ENCODE measurements around the gene MYRIP.
A peak's percentile ranks its signal among the peaks of the same experiment; 100 is the strongest.

The MYRIP gene

GRCh38 chr3:40200692-40201316 lies 391.4 kb downstream of the MYRIP start:
- no peak for DNase-seq

GRCh38 chr3:40201770-40202169 lies 392.4 kb downstream of the MYRIP start:
- DNase-seq = no peak

GRCh38 chr3:40206522-40206921 lies 397.1 kb downstream of the MYRIP start:
- no peak for DNase-seq

- no peak for DNase-seq
Measured at GRCh38 chr3:40207796-40208195, 398.4 kb downstream of the MYRIP start.

- no peak for DNase-seq
Measured at GRCh38 chr3:40208251-40208650, 398.8 kb downstream of the MYRIP start.

- DNase-seq = no peak
Measured at GRCh38 chr3:40211579-40211978, 402.2 kb downstream of the MYRIP start.

GRCh38 chr3:40213556-40213955 lies 404.1 kb downstream of the MYRIP start:
- no peak for DNase-seq

- no peak for DNase-seq
Measured at GRCh38 chr3:40215015-40215414, 405.6 kb downstream of the MYRIP start.

GRCh38 chr3:40216471-40216870 lies 407.1 kb downstream of the MYRIP start:
- DNase-seq = no peak

GRCh38 chr3:40223856-40224255 lies 414.4 kb downstream of the MYRIP start:
- no peak for DNase-seq

GRCh38 chr3:40224796-40225515 lies 415.5 kb downstream of the MYRIP start:
- DNase-seq = no peak

- no peak for DNase-seq
Measured at GRCh38 chr3:40226636-40227035, 417.2 kb downstream of the MYRIP start.

GRCh38 chr3:40228792-40229350 lies 419.5 kb downstream of the MYRIP start:
- no peak for DNase-seq

- peak; percentile 9 to 53 for DNase-seq
Measured at GRCh38 chr3:40229386-40229785, 420.0 kb downstream of the MYRIP start.

GRCh38 chr3:40229963-40230362 lies 420.6 kb downstream of the MYRIP start:
- no peak for DNase-seq

GRCh38 chr3:40230382-40230781 lies 421.0 kb downstream of the MYRIP start:
- DNase-seq = no peak

- DNase-seq = no peak
Measured at GRCh38 chr3:40232626-40233025, 423.2 kb downstream of the MYRIP start.

- no peak for DNase-seq
Measured at GRCh38 chr3:40237159-40237558, 427.8 kb downstream of the MYRIP start.

GRCh38 chr3:40237889-40238571 lies 428.6 kb downstream of the MYRIP start:
- DNase-seq = no peak

- no peak for DNase-seq
Measured at GRCh38 chr3:40240921-40241320, 431.5 kb downstream of the MYRIP start.

GRCh38 chr3:40242216-40242615 lies 432.8 kb downstream of the MYRIP start:
- no peak for DNase-seq

- DNase-seq = no peak
Measured at GRCh38 chr3:40242638-40243037, 433.2 kb downstream of the MYRIP start.

- no peak for DNase-seq
Measured at GRCh38 chr3:40243056-40243455, 433.6 kb downstream of the MYRIP start.
